ENCODE measurements around the gene FIGLA. TPM values are rescaled to one million over a fixed set of nuclear protein-coding genes. Genes with fewer than 3 reads are reported as not detected.

Gene FIGLA
- total and polyA plus RNA-seq, 2 donors (not counting 1 experiment from before 2014, with no cell fraction given) = not detected

DNA sequence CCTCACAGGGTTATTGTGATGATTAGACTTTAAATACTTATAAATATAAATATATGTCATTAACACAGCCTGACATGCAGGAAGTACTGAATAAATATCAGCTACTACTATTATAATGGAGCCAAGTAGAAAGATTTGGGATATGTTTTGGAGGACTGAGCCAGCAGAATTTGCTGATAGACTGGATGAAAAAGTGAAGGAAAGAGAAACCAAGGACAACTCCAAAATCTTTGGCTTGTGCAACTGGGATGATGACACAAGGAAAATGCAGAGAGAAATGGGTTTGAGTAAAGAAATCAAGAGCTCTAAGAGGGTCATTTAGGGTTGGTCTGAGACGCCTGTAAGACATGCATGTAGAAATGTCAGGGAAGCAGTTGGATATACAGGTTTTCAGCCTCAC, 38.0 kb downstream of the FIGLA start:
- Mint-ChIP-seq H3K4me1 (peaks cover 12% of the 10 kb centered on the region), H3K4me3 (no peak overlapping the region), H3K9me3 (ENCODE audit: insufficient read depth) (peaks cover under 1% of the 10 kb centered on the region), H3K27ac (no peak overlapping the region), H3K27me3 (peaks cover 5% of the 10 kb centered on the region)
- Histone ChIP-seq H3K36me3 (replicated peaks in 1 of 2; ENCODE audit: control extremely low read depth in 1 of 2, control insufficient read depth in 1 of 2, extremely low read depth in 1 of 2, insufficient read depth in 2 of 2, low read length in 1 of 2) (peaks cover 0 to 2% of the 10 kb centered on the region in 2 experiments), H3K4me3 (ENCODE audit: control extremely low read depth in 1 of 5, extremely low read depth in 1 of 5, insufficient read depth in 1 of 5, low read depth in 2 of 5, low read length in 4 of 5) (no peak overlapping the region), H3K9ac (ENCODE audit: low read length) (no peak overlapping the region), H4K20me1 (ENCODE audit: control insufficient read depth, insufficient read depth, low read length, poor library complexity, severe bottlenecking) (peaks cover 62% of the 10 kb centered on the region), H3K27ac (ENCODE audit: low read length in 2 of 2) (no peak overlapping the region), H3K9me3 (ENCODE audit: control extremely low read depth in 1 of 3, control insufficient read depth in 2 of 3, insufficient read depth in 1 of 3, low read length in 2 of 3) (peaks cover 0 to under 1% (median 0%) of the 10 kb centered on the region in 3 donors), H3K4me1 (ENCODE audit: control insufficient read depth in 2 of 2, insufficient read depth in 2 of 2, low read length in 2 of 2) (no peaks in the 10 kb centered on the region), H3K27me3 (replicated peaks in 1 of 4; ENCODE audit: control extremely low read depth in 1 of 4, control insufficient read depth in 3 of 4, insufficient read depth in 4 of 4, low read length in 3 of 4) (peaks cover 0 to 5% (median 0%) of the 10 kb centered on the region in 4 experiments), H3K79me2 (ENCODE audit: control insufficient read depth, insufficient read depth, low read length) (peaks cover 34% of the 10 kb centered on the region), H2AFZ (ENCODE audit: insufficient read depth, low read depth, low read length, poor library complexity, severe bottlenecking) (no peak overlapping the region), H3K4me2 (replicated peaks; ENCODE audit: low read depth, low read length, poor library complexity, severe bottlenecking) (no peak overlapping the region)
- CTCF ChIA-PET = interaction anchor here (0.9 kb wide), 1 partner anchor 18 kb away, joined by 3 read pairs; no protein-coding TSS in a partner anchor
- intact Hi-C loops (cut with micrococcal nuclease) = no loop called here
- 100% methylated on average over 1 of the region's 1 CpG for WGBS (ENCODE audit: insufficient coverage)
- POLR2A ChIA-PET = no interaction called here
- ATAC-seq (ENCODE audit: low read depth) (no peak), DNase-seq (no peak)
- TF ChIP-seq, protein P1, sequence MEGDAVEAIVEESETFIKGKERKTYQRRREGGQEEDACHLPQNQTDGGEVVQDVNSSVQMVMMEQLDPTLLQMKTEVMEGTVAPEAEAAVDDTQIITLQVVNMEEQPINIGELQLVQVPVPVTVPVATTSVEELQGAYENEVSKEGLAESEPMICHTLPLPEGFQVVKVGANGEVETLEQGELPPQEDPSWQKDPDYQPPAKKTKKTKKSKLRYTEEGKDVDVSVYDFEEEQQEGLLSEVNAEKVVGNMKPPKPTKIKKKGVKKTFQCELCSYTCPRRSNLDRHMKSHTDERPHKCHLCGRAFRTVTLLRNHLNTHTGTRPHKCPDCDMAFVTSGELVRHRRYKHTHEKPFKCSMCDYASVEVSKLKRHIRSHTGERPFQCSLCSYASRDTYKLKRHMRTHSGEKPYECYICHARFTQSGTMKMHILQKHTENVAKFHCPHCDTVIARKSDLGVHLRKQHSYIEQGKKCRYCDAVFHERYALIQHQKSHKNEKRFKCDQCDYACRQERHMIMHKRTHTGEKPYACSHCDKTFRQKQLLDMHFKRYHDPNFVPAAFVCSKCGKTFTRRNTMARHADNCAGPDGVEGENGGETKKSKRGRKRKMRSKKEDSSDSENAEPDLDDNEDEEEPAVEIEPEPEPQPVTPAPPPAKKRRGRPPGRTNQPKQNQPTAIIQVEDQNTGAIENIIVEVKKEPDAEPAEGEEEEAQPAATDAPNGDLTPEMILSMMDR (IDR thresholded peaks at IDR 0.05) = no peak
- TF ChIP-seq EZH2 (IDR thresholded peaks at IDR 0.05; ENCODE audit: borderline replicate concordance, insufficient read depth, low read depth, low read length, poor library complexity, severe bottlenecking) = no peak

DNA sequence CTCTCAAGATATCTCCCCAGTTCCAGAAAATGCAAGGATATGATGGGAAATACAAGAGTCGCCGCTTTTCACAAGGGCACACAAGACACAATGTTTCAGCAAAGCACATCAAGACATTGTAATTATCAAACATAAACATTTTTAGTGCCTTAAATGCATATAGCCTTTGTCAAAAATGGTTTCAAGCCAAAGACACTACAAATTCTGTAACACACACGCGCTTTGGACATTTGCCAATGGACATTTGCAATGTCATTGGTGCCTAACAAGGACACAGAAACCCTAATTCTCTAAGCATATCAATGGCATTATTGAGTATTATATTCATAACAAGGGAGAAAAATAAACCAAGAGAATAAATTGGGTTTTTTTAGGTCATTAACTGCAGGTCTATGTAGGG, 38.6 kb downstream of the FIGLA start:
- Mint-ChIP-seq H3K27ac (no peak overlapping the region), H3K9me3 (ENCODE audit: insufficient read depth) (peaks cover 3% of the 10 kb centered on the region), H3K27me3 (peaks cover 5% of the 10 kb centered on the region), H3K4me3 (no peak overlapping the region), H3K4me1 (peaks cover 15% of the 10 kb centered on the region)
- H3K4me2 ChIP-seq (replicated peaks; ENCODE audit: low read depth, low read length, poor library complexity, severe bottlenecking) = no peak overlapping the region
- TF ChIP-seq, protein P1 (IDR thresholded peaks at IDR 0.05) = no peak
- TF ChIP-seq EZH2 (IDR thresholded peaks at IDR 0.05; ENCODE audit: borderline replicate concordance, insufficient read depth, low read depth, low read length, poor library complexity, severe bottlenecking) = no peak
- H3K4me1 ChIP-seq (ENCODE audit: control insufficient read depth in 2 of 2, insufficient read depth in 2 of 2, low read length in 2 of 2) = no peaks in the 10 kb centered on the region
- H3K36me3 ChIP-seq (replicated peaks in 1 of 2; ENCODE audit: control extremely low read depth in 1 of 2, control insufficient read depth in 1 of 2, extremely low read depth in 1 of 2, insufficient read depth in 2 of 2, low read length in 1 of 2) = peaks cover 0 to 2% of the 10 kb centered on the region in 2 experiments
- H3K4me3 ChIP-seq (ENCODE audit: control extremely low read depth in 1 of 5, extremely low read depth in 1 of 5, insufficient read depth in 1 of 5, low read depth in 2 of 5, low read length in 4 of 5) = no peak overlapping the region
- 100% methylated on average over 1 of the region's 4 CpGs for WGBS (ENCODE audit: insufficient coverage)
- POLR2A ChIA-PET = no interaction called here
- no peak overlapping the region for H3K27ac ChIP-seq (ENCODE audit: low read length in 2 of 2)
- H3K9me3 ChIP-seq (ENCODE audit: control extremely low read depth in 1 of 3, control insufficient read depth in 2 of 3, insufficient read depth in 1 of 3, low read length in 2 of 3) = peaks cover 0 to 5% (median 0%) of the 10 kb centered on the region in 3 donors
- CTCF ChIA-PET = interaction anchor here (0.9 to 1.0 kb wide), 2 partner anchors 16 to 19 kb away, joined by 3 read pairs; partner anchors contain the start of gene ADD2
- ATAC-seq (ENCODE audit: low read depth) = no peak
- H3K79me2 ChIP-seq (ENCODE audit: control insufficient read depth, insufficient read depth, low read length) = peaks cover 33% of the 10 kb centered on the region
- H2AFZ ChIP-seq (ENCODE audit: insufficient read depth, low read depth, low read length, poor library complexity, severe bottlenecking) = no peak overlapping the region
- peaks cover 0 to 5% (median 0%) of the 10 kb centered on the region in 4 experiments for H3K27me3 ChIP-seq (replicated peaks in 1 of 4; ENCODE audit: control extremely low read depth in 1 of 4, control insufficient read depth in 3 of 4, insufficient read depth in 4 of 4, low read length in 3 of 4)
- peaks cover 62% of the 10 kb centered on the region for H4K20me1 ChIP-seq (ENCODE audit: control insufficient read depth, insufficient read depth, low read length, poor library complexity, severe bottlenecking)
- no peak overlapping the region for H3K9ac ChIP-seq (ENCODE audit: low read length)
- intact Hi-C loops (cut with micrococcal nuclease) = no loop called here
- no peak for DNase-seq

Data from B cell (primary cell).